GM06990 (cell line): ENCODE results near the gene DPYSL4.

Experiments
- DNase-seq: peaks from one replicate; pipeline ENCODE4 v3.0.0-alpha.2; 2011; ENCODE audit not compliant: insufficient read length; ENCODE audit errors: extremely low read depth
- H3K27me3 ChIP-seq: replicated peaks from 2 replicates; pipeline ENCODE4 v1.6.0; 2011; ENCODE audit warnings: low read length; ENCODE audit not compliant: control insufficient read depth, insufficient read depth
- H3K36me3 ChIP-seq: 2 replicates; pipeline ENCODE4 v1.5.1; 2011; ENCODE audit warnings: low read length; ENCODE audit not compliant: control insufficient read depth, insufficient read depth
- H3K4me3 ChIP-seq: replicated peaks from 2 replicates; pipeline ENCODE4 v1.5.1; 2011; ENCODE audit warnings: low read depth, mild to moderate bottlenecking, control low read depth, low read length
- TF ChIP-seq, protein P1 (sequence below): IDR thresholded peaks from 2 replicates; pipeline ENCODE4 v1.5.1; 2011; ENCODE audit warnings: low read length, control low read depth, mild to moderate bottlenecking, inconsistent platforms; ENCODE audit not compliant: insufficient read depth, poor library complexity, severe bottlenecking

DPYSL4 gene

GRCh38 chr10:132224343-132225072, 37.8 kb downstream of the DPYSL4 start:
- DNase-seq = no peak
- Histone ChIP-seq H3K27me3 (no peaks in the 10 kb centered on the region), H3K36me3 (no peaks in the 10 kb centered on the region), H3K4me3 (no peak overlapping the region)
- TF ChIP-seq, protein P1, sequence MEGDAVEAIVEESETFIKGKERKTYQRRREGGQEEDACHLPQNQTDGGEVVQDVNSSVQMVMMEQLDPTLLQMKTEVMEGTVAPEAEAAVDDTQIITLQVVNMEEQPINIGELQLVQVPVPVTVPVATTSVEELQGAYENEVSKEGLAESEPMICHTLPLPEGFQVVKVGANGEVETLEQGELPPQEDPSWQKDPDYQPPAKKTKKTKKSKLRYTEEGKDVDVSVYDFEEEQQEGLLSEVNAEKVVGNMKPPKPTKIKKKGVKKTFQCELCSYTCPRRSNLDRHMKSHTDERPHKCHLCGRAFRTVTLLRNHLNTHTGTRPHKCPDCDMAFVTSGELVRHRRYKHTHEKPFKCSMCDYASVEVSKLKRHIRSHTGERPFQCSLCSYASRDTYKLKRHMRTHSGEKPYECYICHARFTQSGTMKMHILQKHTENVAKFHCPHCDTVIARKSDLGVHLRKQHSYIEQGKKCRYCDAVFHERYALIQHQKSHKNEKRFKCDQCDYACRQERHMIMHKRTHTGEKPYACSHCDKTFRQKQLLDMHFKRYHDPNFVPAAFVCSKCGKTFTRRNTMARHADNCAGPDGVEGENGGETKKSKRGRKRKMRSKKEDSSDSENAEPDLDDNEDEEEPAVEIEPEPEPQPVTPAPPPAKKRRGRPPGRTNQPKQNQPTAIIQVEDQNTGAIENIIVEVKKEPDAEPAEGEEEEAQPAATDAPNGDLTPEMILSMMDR = no peak

GRCh38 chr10:132225073-132225848, 38.5 kb downstream of the DPYSL4 start:
- DNase-seq = no peak
- H3K36me3 ChIP-seq = no peaks in the 10 kb centered on the region
- TF ChIP-seq, protein P1 = no peak
- H3K4me3 ChIP-seq = no peak overlapping the region
- no peaks in the 10 kb centered on the region for H3K27me3 ChIP-seq

DNA sequence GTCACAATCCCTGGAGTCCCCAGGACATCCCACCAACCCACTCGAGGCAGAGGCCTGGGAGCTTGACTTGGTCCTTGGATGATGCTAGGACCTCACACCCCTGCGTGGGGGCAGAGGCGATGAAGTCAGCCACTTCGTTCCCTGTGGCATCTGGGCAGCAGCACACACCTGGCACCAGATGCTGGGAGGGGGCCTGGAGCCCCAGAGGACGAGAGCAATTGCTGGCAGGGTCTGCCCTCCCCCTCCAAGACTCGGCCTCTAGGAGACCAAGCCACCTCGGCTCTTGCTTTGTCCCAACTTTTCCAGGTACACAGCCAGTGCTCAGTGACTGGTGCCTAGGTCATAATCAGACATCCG, 39.1 kb downstream of the DPYSL4 start:
- TF ChIP-seq, protein P1 = no peak
- Histone ChIP-seq H3K36me3 (no peaks in the 10 kb centered on the region), H3K27me3 (no peaks in the 10 kb centered on the region), H3K4me3 (no peak overlapping the region)
- no peak for DNase-seq

GRCh38 chr10:132226586-132227405, 40.0 kb downstream of the DPYSL4 start:
- DNase-seq = no peak
- H3K27me3 ChIP-seq = no peaks in the 10 kb centered on the region
- TF ChIP-seq, protein P1 = no peak
- H3K36me3 ChIP-seq = no peaks in the 10 kb centered on the region
- H3K4me3 ChIP-seq = no peak overlapping the region

DNA sequence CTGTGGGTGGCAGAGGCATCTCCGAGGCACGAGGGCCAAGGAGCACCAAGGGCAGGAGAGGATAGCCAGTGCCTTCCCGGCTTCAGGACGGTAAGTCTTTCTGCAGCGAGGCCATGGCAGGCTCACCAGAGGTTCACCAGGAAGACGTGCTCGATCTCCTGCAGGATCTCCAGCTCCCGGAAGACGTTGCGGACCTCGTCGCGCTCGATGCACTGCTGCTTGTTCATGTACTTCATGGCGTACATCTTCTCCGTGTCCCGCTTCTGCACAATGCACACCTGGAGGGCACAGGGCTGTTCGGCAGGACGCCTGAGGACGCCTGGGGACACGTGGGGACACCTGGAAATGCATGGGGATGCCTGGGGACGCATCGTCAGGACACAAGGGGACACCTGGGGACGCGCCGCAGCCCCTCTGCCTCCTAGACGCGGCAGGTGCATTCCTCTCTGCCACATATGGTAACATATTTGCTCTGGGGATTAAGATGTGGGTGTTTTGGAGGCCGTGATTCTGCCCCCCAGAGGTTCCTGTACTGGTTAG, 41.2 kb downstream of the DPYSL4 start:
- Histone ChIP-seq H3K4me3 (no peak overlapping the region), H3K36me3 (no peaks in the 10 kb centered on the region), H3K27me3 (no peaks in the 10 kb centered on the region)
- no peak for DNase-seq
- TF ChIP-seq, protein P1 = no peak
